RWPE2 (cell line): ENCODE data around the gene KDR.

Source experiments
- ATAC-seq: fragments of 200-7000 bp; cut with Tn5 transposase; 3 replicates; pipeline ENCODE4 v1.9.1; 2021; ENCODE audit warnings: low read depth
- DNase-seq: peaks from one replicate; pipeline ENCODE4 v3.0.0-alpha.2; 2020; ENCODE audit warnings: low spot score
- H3K27ac ChIP-seq: fragments of 450-650 bp; 2 replicates; pipeline ENCODE4 v1.5.1; 2017; ENCODE audit warnings: mild to moderate bottlenecking; ENCODE audit not compliant: poor library complexity, severe bottlenecking
- H3K27me3 ChIP-seq: fragments of 250-450 bp; sonication (Bioruptor Pico); 2 replicates; pipeline ENCODE4 v1.5.1; 2021; ENCODE audit warnings: mild to moderate bottlenecking, moderate library complexity; ENCODE audit not compliant: insufficient read depth, poor library complexity, severe bottlenecking
- H3K36me3 ChIP-seq: fragments of 250-450 bp; sonication (Bioruptor Pico); 2 replicates; pipeline ENCODE4 v1.5.1; 2020; ENCODE audit warnings: low read depth, mild to moderate bottlenecking, moderate library complexity
- H3K4me1 ChIP-seq: fragments of 250-450 bp; sonication (Bioruptor Pico); 2 replicates; pipeline ENCODE4 v1.5.1; 2021; ENCODE audit warnings: mild to moderate bottlenecking, moderate library complexity; ENCODE audit not compliant: insufficient read depth, poor library complexity, severe bottlenecking
- H3K4me3 ChIP-seq: fragments of 250-450 bp; sonication (Bioruptor Pico); 2 replicates; pipeline ENCODE4 v1.5.1; 2021; ENCODE audit warnings: mild to moderate bottlenecking, moderate library complexity; ENCODE audit not compliant: severe bottlenecking
- H3K9me3 ChIP-seq: fragments of 250-450 bp; sonication (Bioruptor Pico); 2 replicates; pipeline ENCODE4 v1.5.1; 2021; ENCODE audit warnings: mild to moderate bottlenecking, moderate library complexity; ENCODE audit not compliant: severe bottlenecking
- CTCF ChIP-seq: fragments of 450-650 bp; IDR thresholded peaks from one replicate; pipeline ENCODE4 v1.5.1; 2017; ENCODE audit warnings: mild to moderate bottlenecking, moderate library complexity; ENCODE audit not compliant: poor library complexity, severe bottlenecking

KDR gene

GRCh38 chr4:55136634-55137033 lies 11.2 kb upstream of the KDR start:
- H3K36me3 ChIP-seq: no peaks in the 10 kb centered on the region
- no peak for TF ChIP-seq CTCF
- H3K4me3 ChIP-seq: no peak overlapping the region
- H3K4me1 ChIP-seq: no peaks in the 10 kb centered on the region
- ATAC-seq (no peak), DNase-seq (no peak)
- no peaks in the 10 kb centered on the region for H3K27me3 ChIP-seq
- H3K27ac ChIP-seq: no peak overlapping the region
- no peaks in the 10 kb centered on the region for H3K9me3 ChIP-seq

GRCh38 chr4:55133951-55134350 lies 8.6 kb upstream of the KDR start:
- Histone ChIP-seq H3K27me3 (no peaks in the 10 kb centered on the region), H3K4me3 (no peak overlapping the region), H3K9me3 (no peaks in the 10 kb centered on the region), H3K36me3 (no peaks in the 10 kb centered on the region), H3K27ac (no peak overlapping the region), H3K4me1 (no peaks in the 10 kb centered on the region)
- no peak for TF ChIP-seq CTCF
- ATAC-seq (no peak), DNase-seq (no peak)

- Histone ChIP-seq H3K27ac (no peak overlapping the region), H3K9me3 (no peaks in the 10 kb centered on the region), H3K4me3 (no peak overlapping the region), H3K36me3 (no peaks in the 10 kb centered on the region), H3K27me3 (peaks cover 7% of the 10 kb centered on the region), H3K4me1 (no peaks in the 10 kb centered on the region)
- ATAC-seq (no peak), DNase-seq (no peak)
- TF ChIP-seq CTCF: no peak
Measured at GRCh38 chr4:55132775-55133174, 7.4 kb upstream of the KDR start.

GRCh38 chr4:55127521-55127920 lies 2.1 kb upstream of the KDR start:
- H3K27me3 ChIP-seq: peaks cover 44% of the 10 kb centered on the region
- no peaks in the 10 kb centered on the region for H3K9me3 ChIP-seq
- no peak overlapping the region for H3K4me3 ChIP-seq
- ATAC-seq (no peak), DNase-seq (no peak)
- H3K27ac ChIP-seq: no peak overlapping the region
- TF ChIP-seq CTCF: no peak
- H3K4me1 ChIP-seq: no peaks in the 10 kb centered on the region
- H3K36me3 ChIP-seq: no peaks in the 10 kb centered on the region

GRCh38 chr4:55127053-55127452 lies 1.7 kb upstream of the KDR start:
- Histone ChIP-seq H3K4me1 (no peaks in the 10 kb centered on the region), H3K27me3 (peaks cover 44% of the 10 kb centered on the region), H3K4me3 (no peak overlapping the region), H3K9me3 (no peaks in the 10 kb centered on the region), H3K27ac (no peak overlapping the region), H3K36me3 (no peaks in the 10 kb centered on the region)
- ATAC-seq (no peak), DNase-seq (no peak)
- no peak for TF ChIP-seq CTCF
